ENCODE measurements around the gene KBTBD3.

The KBTBD3 gene

GRCh38 chr11:106051103-106051502 lies 26.0 kb downstream of the KBTBD3 start:
- FAIRE-seq, result no peak

GRCh38 chr11:106049727-106050476 lies 27.2 kb downstream of the KBTBD3 start:
- DNase-seq (ENCODE audit: insufficient read length), result no peak
- no peak for TF ChIP-seq POLR2A (IDR thresholded peaks at IDR 0.05; ENCODE audit: low read depth, low read length)
- TF ChIP-seq POLR2AphosphoS5 (IDR thresholded peaks at IDR 0.05; ENCODE audit: low read depth, low read length), result no peak
- TF ChIP-seq TAF1 (IDR thresholded peaks at IDR 0.05; ENCODE audit: borderline replicate concordance, low read depth, low read length), result no peak
- no peak for FAIRE-seq

More at GRCh38 chr11:106051103-106051502, 26.0 kb downstream of the KBTBD3 start:
- DNase-seq (ENCODE audit: insufficient read length), result no peak
- TF ChIP-seq TAF1 (IDR thresholded peaks at IDR 0.05; ENCODE audit: borderline replicate concordance, low read depth, low read length) (no peak), POLR2AphosphoS5 (IDR thresholded peaks at IDR 0.05; ENCODE audit: low read depth, low read length) (no peak), POLR2A (IDR thresholded peaks at IDR 0.05; ENCODE audit: low read depth, low read length) (no peak)

- DNase-seq (ENCODE audit: insufficient read length) (no peak), FAIRE-seq (no peak)
- TF ChIP-seq POLR2A (IDR thresholded peaks at IDR 0.05; ENCODE audit: low read depth, low read length), result no peak
Observed at GRCh38 chr11:106047631-106048030, 29.5 kb downstream of the KBTBD3 start.

GRCh38 chr11:106043540-106043939 lies 33.6 kb downstream of the KBTBD3 start:
- FAIRE-seq (no peak), DNase-seq (ENCODE audit: insufficient read length) (no peak)
- TF ChIP-seq POLR2A (IDR thresholded peaks at IDR 0.05; ENCODE audit: low read depth, low read length), result no peak
- no peak for TF ChIP-seq POLR2AphosphoS5 (IDR thresholded peaks at IDR 0.05; ENCODE audit: low read depth, low read length)
- no peak for TF ChIP-seq TAF1 (IDR thresholded peaks at IDR 0.05; ENCODE audit: borderline replicate concordance, low read depth, low read length)

GRCh38 chr11:106032861-106033260 lies 44.3 kb downstream of the KBTBD3 start:
- DNase-seq (ENCODE audit: insufficient read length) (no peak), FAIRE-seq (no peak)
- TF ChIP-seq POLR2AphosphoS5 (IDR thresholded peaks at IDR 0.05; ENCODE audit: low read depth, low read length), result no peak
- TF ChIP-seq TAF1 (IDR thresholded peaks at IDR 0.05; ENCODE audit: borderline replicate concordance, low read depth, low read length), result no peak
- no peak for TF ChIP-seq POLR2A (IDR thresholded peaks at IDR 0.05; ENCODE audit: low read depth, low read length)

DNA sequence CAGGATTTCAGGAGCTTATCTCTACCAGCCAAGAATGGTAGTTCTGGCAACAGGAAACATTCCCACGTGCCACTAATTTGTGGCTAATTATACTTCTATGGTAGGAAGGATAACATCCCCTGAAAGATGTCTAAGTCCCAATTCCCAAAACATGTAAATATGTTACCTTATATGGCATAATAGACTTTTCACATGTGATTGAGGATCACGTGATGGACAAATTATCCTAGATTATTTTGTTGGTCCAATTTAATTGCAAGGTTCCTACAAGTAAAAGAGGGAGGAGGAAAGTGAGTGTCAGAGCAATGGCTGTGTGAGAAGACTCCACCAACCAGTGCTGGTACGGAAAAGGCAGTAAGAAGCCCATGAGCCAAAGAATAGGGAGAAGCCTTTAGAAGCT lies 45.2 kb downstream of the KBTBD3 start:
- no peak for FAIRE-seq

GRCh38 chr11:106031202-106031810 lies 45.8 kb downstream of the KBTBD3 start:
- DNase-seq (ENCODE audit: insufficient read length) (no peak), FAIRE-seq (peak; percentile 65)

More for the DNA sequence above, 45.2 kb downstream of the KBTBD3 start:
- TF ChIP-seq TAF1 (IDR thresholded peaks at IDR 0.05; ENCODE audit: borderline replicate concordance, low read depth, low read length), result no peak
- no peak for TF ChIP-seq POLR2AphosphoS5 (IDR thresholded peaks at IDR 0.05; ENCODE audit: low read depth, low read length)
- no peak for TF ChIP-seq POLR2A (IDR thresholded peaks at IDR 0.05; ENCODE audit: low read depth, low read length)
- DNase-seq (ENCODE audit: insufficient read length), result no peak

DNA sequence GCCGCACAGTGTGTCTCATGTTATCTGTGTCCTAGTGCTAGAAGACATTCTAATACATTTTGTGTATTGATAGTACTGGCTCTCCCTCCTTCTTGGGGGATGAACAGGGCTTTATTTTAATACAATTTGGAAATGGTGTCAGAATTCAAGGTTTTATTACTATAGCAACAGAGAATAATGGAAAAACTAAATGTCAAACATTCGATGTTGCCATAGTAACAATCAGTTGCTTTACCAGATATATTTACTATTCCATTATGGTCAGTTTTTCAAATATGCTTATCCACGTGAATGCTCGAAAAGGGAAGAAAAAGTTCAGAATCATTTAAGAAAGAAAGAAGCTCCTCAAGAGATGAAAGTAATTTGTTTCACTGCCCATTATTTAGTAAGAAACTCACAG lies 46.5 kb downstream of the KBTBD3 start:
- FAIRE-seq (no peak), DNase-seq (ENCODE audit: insufficient read length) (no peak)
- TF ChIP-seq POLR2A (IDR thresholded peaks at IDR 0.05; ENCODE audit: low read depth, low read length), result no peak
- TF ChIP-seq POLR2AphosphoS5 (IDR thresholded peaks at IDR 0.05; ENCODE audit: low read depth, low read length), result no peak
- TF ChIP-seq TAF1 (IDR thresholded peaks at IDR 0.05; ENCODE audit: borderline replicate concordance, low read depth, low read length), result no peak

More at GRCh38 chr11:106031202-106031810, 45.8 kb downstream of the KBTBD3 start:
- no peak for TF ChIP-seq POLR2AphosphoS5 (IDR thresholded peaks at IDR 0.05; ENCODE audit: low read depth, low read length)
- TF ChIP-seq POLR2A (IDR thresholded peaks at IDR 0.05; ENCODE audit: low read depth, low read length), result no peak

GRCh38 chr11:106022795-106023275 lies 54.3 kb downstream of the KBTBD3 start:
- TF ChIP-seq POLR2AphosphoS5 (IDR thresholded peaks at IDR 0.05; ENCODE audit: low read depth, low read length) (no peak), POLR2A (IDR thresholded peaks at IDR 0.05; ENCODE audit: low read depth, low read length) (no peak), TAF1 (IDR thresholded peaks at IDR 0.05; ENCODE audit: borderline replicate concordance, low read depth, low read length) (no peak)
- FAIRE-seq, result peak; percentile 69

DNA sequence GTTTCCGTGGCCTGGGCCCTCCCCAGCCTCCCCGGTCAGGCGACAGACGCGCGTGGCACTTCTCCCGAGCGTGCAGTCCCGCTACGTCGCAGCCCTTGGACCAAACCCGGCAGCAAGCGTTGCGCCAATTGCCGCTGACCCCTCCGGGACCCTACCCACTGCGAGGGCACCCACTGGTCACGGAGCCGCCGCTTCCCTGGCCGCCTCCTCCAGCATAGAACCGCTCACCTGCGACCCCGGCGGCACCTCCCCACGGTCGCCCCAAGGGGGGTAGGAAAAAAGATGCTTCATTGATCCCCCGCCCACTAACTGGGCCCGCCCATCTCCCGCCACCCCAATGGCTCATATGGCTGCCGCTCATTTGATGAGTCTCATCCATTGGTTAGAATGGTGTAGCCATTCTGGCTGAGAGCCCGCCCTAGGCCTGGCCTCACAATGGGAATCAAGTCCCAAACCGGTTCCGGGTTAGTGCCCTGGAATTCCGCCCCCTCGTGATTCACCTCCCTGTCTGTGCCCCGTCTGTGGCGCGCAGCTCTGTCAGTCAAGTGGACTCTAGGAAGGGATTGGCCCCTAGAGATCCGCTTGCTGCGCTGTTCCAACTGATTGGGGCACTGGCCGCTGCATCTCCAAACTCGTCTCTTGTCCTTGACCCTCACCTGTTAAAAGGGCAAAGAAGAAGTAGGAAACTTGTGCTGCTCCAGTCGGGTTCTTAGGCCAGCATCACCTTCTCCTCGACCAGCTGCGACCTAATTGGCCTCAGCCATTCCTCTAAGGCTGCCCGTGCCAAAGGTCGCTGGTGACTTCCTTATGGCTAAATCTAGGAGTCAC lies 55.0 kb downstream of the KBTBD3 start, which contains the start of gene MSANTD4:
TSS of gene MSANTD4 (minus strand) at position 274 of the 828 bp plus-strand sequence. CDS start 11,323 bp downstream, outside the sequence.
- FAIRE-seq (peak; percentile 100), DNase-seq (ENCODE audit: insufficient read length) (peak; percentile 70)
- 0 out of 2 replicates have a peak, but pooled peaks have one; percentile 13 for TF ChIP-seq TAF1 (IDR thresholded peaks at IDR 0.05; ENCODE audit: borderline replicate concordance, low read depth, low read length)
- TF ChIP-seq POLR2A (IDR thresholded peaks at IDR 0.05; ENCODE audit: low read depth, low read length), result peak; percentile 69; the same call in 1 of the 2 replicates
- peak; percentile 60 for TF ChIP-seq POLR2AphosphoS5 (IDR thresholded peaks at IDR 0.05; ENCODE audit: low read depth, low read length)

More at GRCh38 chr11:106022795-106023275, 54.3 kb downstream of the KBTBD3 start:
- no peak for DNase-seq (ENCODE audit: insufficient read length)

Data from GM12892 (cell line).